HG02970 (cell line): ENCODE results near the gene PEX10.
"Not testable (repeated sequence)": the region's sequence is repeated elsewhere in the genome, so short reads cannot be mapped to it uniquely, and the experiment has no call there.

ENCODE experiments used
- ATAC-seq: cut with Tn5 transposase; IDR thresholded peaks from one replicate; pipeline ENCODE4 v1.9.1; 2021; ENCODE audit warnings: mild to moderate bottlenecking, moderate library complexity, moderate number of reproducible peaks; ENCODE audit not compliant: unreplicated experiment, low FRiP score

Gene PEX10

DNA sequence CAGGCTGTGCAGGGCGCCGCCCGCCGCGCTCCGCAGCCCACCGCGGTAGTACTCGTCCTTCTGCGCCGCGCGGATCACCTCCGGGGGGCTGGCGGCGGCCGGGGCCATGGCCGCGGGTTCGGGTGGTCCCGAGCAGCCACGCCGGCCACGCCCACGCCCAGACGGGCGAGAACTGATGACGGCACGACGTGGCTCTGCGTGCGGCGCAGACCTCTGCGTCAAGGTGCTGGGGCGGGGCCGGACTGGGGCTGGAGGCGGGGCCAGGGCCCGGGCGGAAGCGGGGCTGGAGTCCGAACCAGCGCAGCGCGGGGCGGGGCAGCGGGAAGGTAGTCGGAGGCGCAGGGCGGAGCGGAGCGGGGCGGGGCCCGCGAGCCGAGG lies at the start of gene PEX10:
PEX10 (minus strand) TSS at position 170 of the 378 bp plus-strand sequence; CDS start at position 108, 62 bp downstream.
- peak; percentile 85 for ATAC-seq

DNA sequence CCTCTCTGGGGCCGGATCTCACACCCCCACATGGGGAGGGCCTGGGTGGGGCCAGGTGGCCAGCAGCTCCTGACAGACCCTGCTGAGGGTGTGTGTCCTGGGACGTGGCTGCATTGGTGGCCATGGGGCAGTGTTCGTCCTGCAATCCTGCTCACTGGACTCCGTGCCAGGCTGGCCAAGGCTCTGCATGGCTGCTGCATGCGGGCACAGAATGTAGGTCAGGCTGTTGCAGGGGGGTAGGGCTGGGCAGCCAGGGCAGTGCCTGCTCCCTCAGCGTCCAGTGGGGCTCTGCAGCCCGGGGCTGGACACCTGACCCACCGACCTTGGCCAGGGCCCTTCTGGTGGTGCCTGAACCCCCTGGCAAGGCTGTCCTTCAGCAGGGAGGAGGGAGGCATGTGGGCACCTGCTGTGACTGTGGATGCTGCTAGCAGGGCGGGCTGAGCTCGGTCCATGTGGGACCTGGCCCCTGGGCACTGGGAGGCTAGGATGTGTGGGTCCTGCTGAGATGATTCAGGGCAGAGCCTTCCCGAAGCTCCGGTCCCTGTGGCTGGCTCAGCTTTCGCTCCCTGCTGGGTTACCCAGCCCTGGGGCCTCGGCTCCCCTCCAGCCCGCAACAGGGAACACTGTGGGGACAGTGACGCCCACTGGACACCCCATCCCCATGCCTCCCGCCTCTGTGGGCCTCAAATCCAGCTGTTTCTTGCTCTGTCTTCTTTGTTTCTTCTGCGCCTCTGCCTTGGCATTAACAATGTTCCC lies 48.8 kb upstream of the PEX10 start:
- ATAC-seq: no peak

DNA sequence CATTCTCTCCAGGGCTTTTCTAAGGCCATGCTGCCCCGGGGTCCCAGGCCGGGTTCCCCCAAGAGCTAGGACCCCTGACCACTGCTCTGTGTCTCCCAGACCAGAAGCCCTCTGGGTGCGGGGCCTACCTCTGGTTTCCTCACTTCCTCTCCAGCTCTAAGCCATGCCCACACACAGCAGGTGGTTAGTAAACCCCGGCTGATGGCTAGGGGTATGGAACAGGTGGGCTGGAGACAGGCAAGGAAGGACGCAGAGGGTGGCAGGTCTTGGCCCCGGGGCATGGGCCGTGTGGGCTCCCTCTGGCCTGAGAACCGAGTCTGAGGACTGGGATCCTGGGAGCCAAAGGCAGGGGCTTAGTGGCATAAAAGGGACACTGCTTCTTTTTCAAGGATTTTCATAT lies 47.8 kb upstream of the PEX10 start:
- ATAC-seq: no peak

DNA sequence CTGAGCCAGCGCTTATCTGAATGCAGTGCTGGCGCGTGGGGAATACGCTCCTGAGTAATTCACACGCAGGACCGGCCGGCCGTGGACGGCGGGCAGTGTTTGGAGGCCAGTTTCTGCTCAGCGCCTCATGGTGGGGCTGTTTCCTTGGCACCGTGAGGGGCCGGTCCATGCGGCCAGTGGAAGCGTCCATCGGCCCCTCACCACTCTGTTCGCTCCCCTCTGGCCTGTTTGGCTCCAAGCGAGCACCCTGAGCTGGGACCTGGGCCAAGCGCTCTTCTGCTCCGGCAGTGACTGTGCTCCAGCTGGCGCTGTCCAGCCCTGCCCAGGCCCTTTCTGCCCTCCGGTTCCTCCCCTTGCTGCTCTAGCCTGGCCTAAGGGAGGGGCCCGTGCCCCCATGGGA lies 47.4 kb upstream of the PEX10 start:
- ATAC-seq: no peak

DNA sequence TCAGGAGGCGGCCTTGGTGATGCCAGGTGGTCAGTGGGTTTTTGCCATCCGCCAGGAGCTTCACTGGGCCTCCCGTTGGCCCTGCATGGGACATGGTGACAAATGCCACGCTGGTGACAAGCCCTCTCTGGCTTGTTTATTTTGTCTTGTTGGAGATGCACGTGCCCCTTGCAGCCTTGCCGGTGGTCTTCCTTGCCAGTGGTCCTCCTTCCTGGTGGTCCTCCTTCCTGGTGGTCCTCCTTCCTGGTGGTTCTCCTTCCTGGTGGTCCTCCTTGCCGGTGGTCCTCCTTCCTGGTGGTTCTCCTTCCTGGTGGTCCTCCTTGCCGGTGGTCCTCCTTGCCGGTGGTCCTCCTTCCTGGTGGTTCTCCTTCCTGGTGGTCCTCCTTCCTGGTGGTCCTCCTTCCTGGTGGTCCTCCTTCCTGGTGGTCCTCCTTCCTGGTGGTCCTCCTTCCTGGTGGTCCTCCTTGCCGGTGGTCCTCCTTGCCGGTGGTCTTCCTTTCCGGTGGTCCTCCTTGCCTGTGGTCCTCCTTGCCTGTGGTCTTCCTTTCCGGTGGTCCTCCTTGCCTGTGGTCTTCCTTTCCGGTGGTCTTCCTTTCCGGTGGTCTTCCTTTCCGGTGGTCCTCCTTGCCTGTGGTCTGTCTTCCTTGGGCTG lies 46.9 kb upstream of the PEX10 start:
- not testable (repeated sequence) for ATAC-seq

DNA sequence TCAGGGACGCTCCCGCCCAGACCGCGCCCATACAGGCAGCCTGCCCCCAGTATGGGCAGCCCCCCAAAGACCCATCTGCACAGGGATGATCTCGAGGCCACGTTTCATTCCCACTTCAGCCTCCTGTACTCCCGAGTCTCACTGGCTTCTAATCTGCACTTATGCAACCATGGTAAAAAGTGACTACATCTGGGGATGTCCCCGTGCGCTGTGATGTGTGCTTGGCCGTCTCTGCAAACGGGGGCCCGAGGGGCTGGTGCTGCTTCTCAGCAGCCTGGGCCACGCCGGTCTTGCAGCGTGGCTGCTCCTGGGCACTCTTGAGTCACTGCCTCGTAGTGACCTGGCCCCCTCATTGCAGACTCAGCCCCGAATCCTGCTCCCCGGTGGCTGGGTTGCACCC lies 46.3 kb upstream of the PEX10 start:
- ATAC-seq: no peak

DNA sequence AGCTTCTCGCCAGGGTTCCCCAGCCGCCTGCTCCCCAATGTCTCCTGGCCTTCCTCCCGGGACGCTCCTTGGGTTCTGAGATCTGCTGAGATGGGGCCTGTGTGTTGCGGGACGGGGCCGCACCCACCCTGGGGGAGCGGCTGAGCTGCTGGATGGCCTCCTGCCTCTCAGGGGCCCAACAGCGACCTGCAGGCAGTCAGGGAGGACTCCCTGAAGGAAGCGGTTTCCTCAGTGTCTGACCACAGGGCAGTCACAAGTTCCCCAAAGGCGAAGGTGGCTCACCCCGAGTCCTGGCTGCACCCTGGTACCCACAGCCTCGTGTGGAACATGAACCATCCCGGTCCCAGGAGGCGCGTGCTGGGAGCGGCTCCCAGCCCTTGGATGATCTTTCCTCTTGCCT lies 45.1 kb upstream of the PEX10 start:
- no peak for ATAC-seq

DNA sequence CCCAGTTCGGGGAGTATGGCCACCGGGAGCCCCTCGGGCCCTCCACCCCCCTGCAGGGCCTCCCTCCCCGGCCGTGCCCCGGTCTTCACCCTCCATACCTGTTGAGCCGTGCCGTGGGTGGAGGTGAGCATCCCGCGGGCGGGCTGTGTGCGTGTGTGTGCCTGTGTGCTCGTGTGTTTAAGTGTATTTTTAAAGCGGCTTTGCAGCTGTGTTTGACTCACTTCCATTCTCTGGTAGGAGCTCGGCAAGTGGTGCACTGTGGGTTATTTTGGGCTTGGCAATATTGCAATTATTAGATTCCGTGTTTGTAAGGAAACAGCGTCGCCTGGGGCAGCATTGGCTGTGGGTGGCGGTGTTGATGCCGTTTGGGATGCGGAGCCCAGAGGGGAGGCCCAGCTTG lies 43.4 kb upstream of the PEX10 start:
- no peak for ATAC-seq

DNA sequence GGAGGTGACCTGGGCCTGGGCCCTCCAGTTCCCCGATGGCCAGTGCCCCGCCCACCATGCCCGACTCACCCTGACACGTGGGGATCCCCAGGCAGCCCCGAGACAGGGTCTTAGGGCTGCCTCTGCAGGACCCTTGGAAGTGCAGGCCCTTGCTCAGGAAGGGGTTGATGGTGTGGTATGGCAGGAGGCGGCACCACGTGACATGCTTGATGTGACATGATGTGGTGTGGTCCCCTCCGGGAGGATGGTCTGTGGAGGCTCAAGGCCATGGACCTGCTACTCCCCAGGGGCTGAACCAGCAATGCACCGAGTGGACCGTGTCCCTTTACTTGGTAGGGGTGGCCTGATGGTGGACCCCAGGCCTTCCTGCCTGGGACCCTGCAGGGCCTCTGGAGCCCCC lies 41.9 kb upstream of the PEX10 start:
- ATAC-seq: no peak

DNA sequence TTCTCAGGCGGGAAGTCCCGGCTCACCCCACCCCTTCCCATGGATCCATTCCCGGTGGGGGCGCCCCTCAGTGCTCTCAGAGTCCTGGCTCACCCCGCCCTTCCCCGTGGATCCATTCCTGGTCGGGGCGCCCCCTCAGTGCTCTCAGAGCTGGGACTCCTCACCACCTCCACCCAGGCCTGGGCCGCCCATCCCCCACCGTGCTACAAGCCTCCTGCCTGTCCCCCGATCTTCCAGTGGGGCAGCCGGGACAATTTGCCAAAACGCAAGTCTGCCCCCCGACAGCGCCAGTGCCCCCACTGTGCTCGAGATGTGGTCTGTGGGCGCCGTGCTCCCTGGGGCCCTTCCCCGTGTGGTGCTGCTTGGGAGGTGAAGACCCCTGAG lies 40.6 kb upstream of the PEX10 start:
- no peak for ATAC-seq

DNA sequence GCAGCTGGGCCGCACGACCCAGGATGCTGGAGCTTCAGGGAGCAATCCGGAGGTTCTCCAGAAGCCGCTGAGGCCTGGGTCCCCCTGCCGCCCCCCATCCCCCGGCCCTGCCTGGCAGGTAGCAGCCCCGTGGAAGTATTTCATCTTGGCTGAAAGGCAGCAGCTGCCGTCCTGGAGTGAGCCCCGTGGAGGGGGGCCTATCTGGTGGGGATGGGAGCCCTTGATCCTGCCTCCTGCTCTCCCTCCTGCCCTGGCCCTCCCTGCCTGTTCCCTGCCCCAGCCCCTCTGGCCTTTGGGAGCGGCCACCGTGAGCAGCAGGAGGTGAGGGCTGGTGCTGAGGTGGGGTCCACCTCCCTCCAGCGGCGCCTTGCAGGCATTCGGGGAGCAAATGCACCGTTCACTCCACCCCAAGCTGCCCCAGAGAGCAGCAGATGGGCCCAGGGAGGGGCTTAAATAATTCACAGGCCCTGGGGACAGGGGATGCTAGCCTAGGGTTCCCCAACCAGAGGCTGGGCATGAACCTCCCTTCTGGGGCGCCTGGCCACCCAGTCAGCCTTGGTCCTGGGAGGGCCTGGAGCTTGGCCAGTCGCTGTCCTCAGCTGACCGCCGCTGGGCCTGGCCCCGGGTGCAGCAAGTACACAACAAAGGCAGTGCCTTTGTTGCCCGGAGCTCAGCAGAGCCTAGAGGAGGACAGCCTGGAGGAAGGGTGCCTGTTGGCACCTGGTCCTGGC lies 40.0 kb upstream of the PEX10 start:
- no peak for ATAC-seq

DNA sequence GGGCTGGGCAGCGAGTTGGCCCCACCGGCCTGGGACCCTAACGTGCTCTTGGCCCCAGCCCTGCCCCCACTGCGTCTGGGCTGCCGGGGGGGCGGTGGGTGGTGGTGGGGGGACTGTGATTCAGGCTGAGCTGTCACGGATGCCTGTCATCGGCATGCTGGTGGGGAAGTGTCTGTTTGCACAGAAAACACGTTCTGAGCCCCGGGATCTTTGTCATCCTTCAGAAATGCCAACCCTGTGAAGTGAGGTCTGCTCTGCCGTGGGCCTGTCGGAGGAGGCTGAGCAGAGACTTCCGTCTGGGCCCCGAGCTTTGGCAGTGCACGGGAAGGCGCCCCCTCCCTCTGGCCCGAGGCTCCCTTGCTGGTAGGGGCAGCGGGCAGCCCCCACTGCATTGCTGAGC lies 39.4 kb upstream of the PEX10 start:
- ATAC-seq: no peak

DNA sequence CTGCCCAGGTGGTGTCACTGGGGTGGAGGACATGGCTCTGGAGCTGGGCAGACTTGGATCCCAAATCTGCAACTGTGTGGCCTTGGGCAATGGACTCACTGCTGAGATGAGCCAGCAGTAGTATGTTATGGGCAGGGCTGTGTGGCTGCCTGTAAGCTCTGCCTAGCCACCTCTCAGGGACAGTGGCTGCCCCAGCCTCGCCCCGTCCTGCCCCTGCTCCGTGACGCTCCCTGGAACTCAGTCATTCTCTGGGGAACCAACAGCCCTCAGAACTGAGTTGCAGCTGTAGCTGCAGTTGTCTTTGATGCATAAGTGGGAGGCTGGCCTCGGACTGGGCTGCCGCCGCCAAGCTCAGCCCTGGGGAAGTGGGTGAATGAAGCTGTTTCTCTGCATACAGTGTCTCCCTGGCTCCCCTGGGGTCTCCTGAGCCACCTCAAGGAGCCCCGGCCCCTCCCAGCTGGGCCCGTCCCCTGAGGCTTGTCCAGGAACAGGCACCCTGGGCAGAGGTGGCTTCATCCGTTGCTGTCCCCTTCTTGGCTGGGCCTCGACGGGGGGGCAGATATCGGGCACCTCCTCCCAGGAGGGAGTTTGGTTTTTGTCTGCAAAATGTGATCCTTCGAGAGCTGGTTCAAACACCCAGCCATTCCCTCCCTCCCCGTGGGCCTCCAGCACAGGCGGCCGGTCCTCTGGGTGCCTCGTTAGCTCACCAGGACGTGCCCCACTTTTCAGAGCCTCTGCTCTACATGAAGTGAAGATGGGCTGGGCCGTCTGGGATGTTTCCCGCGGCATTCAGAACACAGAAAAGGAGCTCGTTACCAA lies 37.5 kb upstream of the PEX10 start:
- no peak for ATAC-seq

DNA sequence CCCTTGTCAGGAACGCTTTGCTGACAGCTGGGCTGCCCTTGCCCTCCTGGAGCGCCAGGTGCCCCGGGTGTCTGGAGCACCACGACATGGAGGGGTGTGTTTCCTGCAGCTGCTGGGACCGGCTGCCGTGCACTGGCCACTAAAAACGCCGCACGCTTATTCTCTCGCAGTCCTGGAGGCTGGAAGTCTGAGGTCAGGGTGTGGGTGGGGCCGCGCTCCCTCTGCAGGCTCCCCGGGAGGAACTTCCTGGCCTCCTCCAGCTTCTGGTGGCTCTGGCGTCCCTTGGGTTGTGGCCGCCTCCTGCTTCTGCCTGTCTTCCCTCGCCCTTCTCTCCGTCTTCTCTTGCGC lies 35.7 kb upstream of the PEX10 start:
- no peak for ATAC-seq

DNA sequence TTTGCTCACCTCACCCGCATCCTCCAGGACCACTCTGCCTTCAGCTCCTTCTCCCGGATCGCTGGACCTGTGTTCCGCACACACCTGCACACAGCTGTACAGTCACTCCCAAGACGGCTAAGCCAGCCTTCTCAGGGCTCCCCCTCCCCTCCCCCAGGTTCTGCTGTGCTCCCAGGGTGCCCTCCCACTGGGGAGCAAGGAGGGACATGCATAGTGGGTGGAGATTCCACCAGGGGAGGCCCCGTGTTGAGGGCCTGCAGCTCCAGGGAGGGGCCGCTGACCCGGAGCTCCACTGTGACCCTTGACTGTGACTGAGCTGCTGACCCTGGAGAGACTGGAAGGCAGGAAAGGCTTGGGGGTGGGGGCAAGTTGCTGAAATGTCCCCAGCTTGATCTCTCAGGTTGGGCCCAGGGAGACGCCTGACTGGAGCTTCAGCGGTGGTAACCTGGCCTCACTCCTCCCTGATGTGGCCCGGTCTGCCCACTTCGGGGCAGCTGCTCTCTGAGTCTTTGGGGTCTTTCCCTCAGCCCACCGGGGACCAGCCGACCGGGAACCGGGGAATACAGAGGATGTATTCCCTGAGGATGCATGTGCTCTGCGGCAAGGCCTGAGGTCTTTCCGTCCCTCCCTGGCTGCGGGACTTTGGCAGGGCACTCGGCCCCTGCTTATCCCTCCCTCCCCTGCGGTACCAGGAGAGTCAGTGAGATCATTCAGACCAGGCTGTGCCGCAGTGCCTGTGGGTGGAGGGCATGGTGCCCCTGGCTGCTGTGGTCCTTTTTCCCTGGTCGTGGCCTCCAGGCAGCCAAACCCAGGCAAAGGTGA lies 35.1 kb upstream of the PEX10 start:
- ATAC-seq: no peak

DNA sequence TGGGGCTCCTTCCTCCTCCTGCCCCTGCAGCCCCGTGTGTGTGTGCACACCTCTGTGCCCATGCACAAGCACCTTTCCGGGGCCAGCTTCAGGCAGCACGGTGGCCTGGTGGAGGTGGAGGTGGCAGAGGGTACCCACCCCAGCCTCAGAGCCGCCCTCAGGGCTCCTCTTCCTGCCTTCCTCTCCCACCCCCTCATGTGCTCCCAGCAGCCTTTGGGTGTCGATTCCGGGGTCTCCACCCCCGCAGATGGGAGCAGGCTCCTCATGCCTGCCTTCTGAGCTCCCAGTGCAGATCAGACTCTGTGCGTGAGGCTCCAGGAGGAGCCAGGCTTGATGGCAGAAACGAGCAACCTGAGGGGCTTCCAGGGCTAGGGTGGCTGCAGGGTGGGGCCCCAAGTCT lies 34.5 kb upstream of the PEX10 start:
- no peak for ATAC-seq

DNA sequence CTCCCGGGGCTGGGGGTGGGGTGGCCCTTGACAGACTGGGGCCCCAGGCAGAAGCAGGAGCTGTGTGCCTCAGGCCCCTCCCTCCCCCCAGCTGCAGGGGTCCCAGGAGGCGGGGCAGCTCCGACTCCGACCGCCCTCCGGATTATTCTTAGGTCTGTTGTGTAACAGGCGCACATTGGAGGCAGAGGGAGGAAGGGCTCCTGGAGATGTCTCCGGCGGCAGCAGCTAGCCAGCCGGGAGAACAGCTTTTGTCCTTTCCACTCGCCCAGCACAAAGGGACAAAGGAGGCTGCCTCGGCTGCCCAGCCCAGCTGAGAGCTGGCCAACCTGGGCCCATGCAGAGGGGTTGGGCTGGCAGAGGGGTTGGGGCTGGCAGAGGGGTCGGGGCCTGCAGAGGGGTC lies 34.0 kb upstream of the PEX10 start:
- ATAC-seq: no peak

DNA sequence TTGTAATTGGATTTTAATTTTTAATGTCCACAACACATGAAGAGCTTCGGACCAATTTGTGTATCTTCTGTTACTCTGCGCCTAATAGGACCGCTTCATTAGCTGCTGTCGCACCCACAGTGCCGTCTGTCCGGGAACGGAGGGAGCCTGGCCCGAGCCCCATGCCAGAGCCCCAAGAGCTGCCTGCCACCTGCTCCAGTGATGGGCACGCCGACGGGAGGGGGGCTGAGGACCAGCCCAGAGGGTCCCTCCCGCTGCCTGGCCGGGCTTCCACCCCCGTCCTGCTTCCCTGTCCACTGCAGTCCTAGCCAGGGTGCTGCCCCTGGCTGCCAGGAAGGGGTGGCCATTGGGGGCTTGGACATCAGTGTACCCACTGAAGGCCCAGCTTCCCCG lies 33.5 kb upstream of the PEX10 start:
- no peak for ATAC-seq

DNA sequence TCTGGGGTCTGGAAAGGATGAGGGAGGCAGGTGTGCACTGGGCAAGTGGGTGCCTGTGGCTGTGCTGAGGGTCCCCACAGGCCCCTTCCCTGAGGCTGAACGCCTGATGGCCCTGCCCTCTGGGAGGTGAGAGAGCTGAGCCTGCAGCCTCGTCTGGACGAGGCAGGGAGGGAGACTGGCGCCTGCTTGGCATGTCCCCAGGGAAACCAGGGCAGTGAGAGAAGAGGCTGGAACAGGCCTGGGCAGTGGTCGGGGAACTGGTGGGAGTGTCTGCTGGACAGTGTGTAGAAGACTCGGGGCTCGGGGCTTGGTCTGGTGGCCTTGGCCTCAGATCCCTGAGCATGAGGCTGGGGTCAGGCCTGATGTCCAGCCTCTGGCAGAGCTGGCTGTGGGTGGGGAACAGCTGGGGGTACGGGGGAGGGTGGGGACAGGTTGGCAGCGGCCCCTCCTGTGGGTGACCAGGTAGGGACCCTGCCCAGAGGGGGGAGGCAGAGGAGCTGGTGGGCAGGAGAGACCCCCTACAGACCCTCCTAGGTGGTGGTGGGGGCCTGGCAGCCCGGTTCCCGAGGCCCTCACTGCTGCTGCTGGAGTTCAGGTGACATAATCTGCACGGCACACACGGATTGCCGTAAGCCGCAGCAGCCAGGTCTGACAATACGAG lies 32.9 kb upstream of the PEX10 start:
- no peak for ATAC-seq

DNA sequence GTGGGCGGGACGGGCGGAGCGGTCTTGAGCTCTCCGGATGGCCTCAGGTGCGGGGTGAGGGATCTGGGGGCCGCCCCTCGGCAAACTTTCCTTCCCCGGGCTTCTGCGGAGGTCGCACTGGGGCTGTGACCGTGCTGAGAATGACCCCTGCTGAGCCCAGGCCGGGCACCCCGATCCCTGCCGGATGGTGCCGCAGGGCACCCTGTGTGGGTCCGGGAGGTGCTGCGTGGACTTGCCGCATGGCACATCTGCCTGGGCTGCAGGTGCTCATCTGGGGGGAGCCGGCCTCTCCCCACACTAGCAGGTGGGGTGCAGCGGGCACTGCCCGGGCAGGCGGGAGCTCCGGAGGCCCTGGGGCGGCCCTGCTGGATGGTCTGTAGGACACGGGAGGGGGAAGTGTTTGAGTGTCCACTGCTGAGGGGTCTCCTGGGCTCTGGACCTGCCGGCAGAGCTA lies 31.8 kb upstream of the PEX10 start:
- ATAC-seq: no peak
